BJ (cell line): ENCODE data around the gene HLA-B. TPM values are rescaled to one million over a fixed set of nuclear protein-coding genes. Genes with fewer than 3 reads are reported as not detected.
"Not testable (repeated sequence)": the region's sequence is repeated elsewhere in the genome, so short reads cannot be mapped to it uniquely, and the experiment has no call there.

ENCODE experiments used
- CTCF ChIA-PET: fragments of 350-600 bp; formaldehyde crosslinking; extraction: SDS; loops from one replicate; lab custom pipeline; 2021; ENCODE audit warnings: antibody characterized with exemption, inconsistent platforms; lab: Yijun Ruan, JAX
- POLR2A ChIA-PET: fragments of 300-600 bp; sonication (Branson Sonifier 250); formaldehyde crosslinking; extraction: SDS; loops from one replicate; lab custom pipeline; 2021; ENCODE audit warnings: antibody characterized with exemption; lab: Charles Lee
- DNase-seq: peaks from one replicate; pipeline ENCODE4 v3.0.0-alpha.2; 2011; ENCODE audit warnings: low read depth
- H3K27me3 ChIP-seq: 2 replicates; pipeline ENCODE4 v1.6.0; 2011; ENCODE audit warnings: low read length; ENCODE audit not compliant: control insufficient read depth, insufficient read depth
- H3K36me3 ChIP-seq: 2 replicates; pipeline ENCODE4 v1.5.1; 2011; ENCODE audit warnings: low read length; ENCODE audit not compliant: control insufficient read depth, insufficient read depth
- H3K4me3 ChIP-seq: 2 replicates; pipeline ENCODE4 v1.5.1; 2011; ENCODE audit warnings: low read depth, mild to moderate bottlenecking, control low read depth, low read length
- polyA plus RNA-seq: library from polyadenylated mRNA; depleted of rRNA; stranded (reverse); fragments of >200 nt; gene quantifications from 2 replicates; pipeline ENCODE4 v1.2.3, GENCODE V29; 2011
- TF ChIP-seq, protein P1 (sequence below): IDR thresholded peaks from 2 replicates; pipeline ENCODE4 v1.5.1; 2011; ENCODE audit warnings: low read depth, mild to moderate bottlenecking, control low read depth, inconsistent platforms, low read length, moderate library complexity; ENCODE audit not compliant: insufficient read depth

HLA-B gene
- polyA plus RNA-seq, 1 experiment = 1,777 TPM

GRCh38 chr6:31379850-31380249 lies 22.9 kb upstream of the HLA-B start:
- no peak for DNase-seq
- CTCF ChIA-PET = interaction anchor here (0.9 to 2.4 kb wide), 2 partner anchors 8 to 14 kb away, joined by 3 to 14 read pairs; no protein-coding TSS in a partner anchor
- peaks cover 9% of the 10 kb centered on the region for H3K27me3 ChIP-seq
- H3K36me3 ChIP-seq = no peaks in the 10 kb centered on the region
- no peak overlapping the region for H3K4me3 ChIP-seq
- TF ChIP-seq, protein P1, sequence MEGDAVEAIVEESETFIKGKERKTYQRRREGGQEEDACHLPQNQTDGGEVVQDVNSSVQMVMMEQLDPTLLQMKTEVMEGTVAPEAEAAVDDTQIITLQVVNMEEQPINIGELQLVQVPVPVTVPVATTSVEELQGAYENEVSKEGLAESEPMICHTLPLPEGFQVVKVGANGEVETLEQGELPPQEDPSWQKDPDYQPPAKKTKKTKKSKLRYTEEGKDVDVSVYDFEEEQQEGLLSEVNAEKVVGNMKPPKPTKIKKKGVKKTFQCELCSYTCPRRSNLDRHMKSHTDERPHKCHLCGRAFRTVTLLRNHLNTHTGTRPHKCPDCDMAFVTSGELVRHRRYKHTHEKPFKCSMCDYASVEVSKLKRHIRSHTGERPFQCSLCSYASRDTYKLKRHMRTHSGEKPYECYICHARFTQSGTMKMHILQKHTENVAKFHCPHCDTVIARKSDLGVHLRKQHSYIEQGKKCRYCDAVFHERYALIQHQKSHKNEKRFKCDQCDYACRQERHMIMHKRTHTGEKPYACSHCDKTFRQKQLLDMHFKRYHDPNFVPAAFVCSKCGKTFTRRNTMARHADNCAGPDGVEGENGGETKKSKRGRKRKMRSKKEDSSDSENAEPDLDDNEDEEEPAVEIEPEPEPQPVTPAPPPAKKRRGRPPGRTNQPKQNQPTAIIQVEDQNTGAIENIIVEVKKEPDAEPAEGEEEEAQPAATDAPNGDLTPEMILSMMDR = no peak
- POLR2A ChIA-PET = no interaction called here

- Histone ChIP-seq H3K27me3 (peaks cover 9% of the 10 kb centered on the region), H3K4me3 (no peak overlapping the region), H3K36me3 (no peaks in the 10 kb centered on the region)
- no peak for DNase-seq
- TF ChIP-seq, protein P1 = no peak
- ChIA-PET CTCF (interaction anchor here (4.8 kb wide), 1 partner anchor 11 kb away, joined by 28 read pairs; no protein-coding TSS in a partner anchor), POLR2A (no interaction called here)
Measured at GRCh38 chr6:31378721-31379103, 21.7 kb upstream of the HLA-B start.

DNA sequence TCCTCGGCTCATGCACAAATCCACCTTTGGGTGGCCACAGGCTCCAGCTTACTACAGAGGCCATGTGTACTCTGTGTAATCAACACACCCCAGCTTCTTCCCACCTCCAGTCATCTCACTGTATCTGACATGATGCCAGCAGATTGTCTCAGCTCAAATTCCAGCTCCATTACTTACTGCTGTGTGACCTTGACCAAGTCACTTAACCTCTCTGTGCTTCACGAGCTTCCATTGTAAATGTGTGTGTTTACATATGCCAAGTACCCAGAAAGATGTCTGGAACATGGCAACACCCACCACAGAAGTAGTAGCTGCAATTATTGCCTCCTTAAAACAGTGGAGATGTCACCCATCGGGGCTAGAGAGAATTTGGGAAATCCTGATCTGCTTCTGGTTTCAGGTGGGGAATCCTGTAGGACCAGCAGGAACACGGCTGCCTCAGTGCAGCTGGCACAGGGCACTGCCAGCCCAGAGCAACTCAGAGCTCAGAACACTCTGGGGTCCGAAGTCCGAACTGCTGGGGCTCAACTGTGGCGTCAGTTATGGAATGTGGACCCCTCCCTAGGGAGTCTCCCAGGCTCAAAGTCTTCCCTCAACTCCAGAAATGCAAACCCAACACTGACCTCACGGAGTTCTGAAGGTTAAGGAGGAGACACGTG lies 21.2 kb upstream of the HLA-B start:
- ChIA-PET POLR2A (no interaction called here), CTCF (interaction anchor here (4.8 kb wide), 1 partner anchor 11 kb away, joined by 28 read pairs; no protein-coding TSS in a partner anchor)
- Histone ChIP-seq H3K27me3 (peaks cover 9% of the 10 kb centered on the region), H3K4me3 (no peak overlapping the region), H3K36me3 (no peaks in the 10 kb centered on the region)
- TF ChIP-seq, protein P1 = no peak
- no peak for DNase-seq

DNA sequence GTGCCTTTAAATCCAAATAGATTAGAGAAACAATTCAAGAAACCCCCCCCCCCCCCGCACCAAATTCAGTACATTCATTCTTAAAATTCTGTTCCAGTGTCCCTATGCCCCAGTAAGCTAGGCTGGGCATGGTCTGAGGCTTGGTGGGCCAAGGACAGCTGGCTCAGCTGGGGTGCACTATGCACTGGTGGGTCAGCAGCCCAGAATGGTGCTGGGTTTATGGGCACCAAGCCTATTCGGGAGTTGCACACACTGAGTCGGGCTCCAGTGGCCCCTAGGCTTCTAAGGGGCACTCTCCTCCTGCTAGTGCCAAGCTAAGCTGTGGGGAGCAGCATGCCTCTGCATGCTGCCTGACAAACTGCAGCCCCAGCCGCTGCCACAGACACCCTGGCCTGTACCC lies 20.1 kb upstream of the HLA-B start:
- CTCF ChIA-PET = interaction anchor here (1.3 to 4.8 kb wide), 3 partner anchors 10 to 23 kb away, joined by 3 to 28 read pairs (median 5); no protein-coding TSS in a partner anchor
- POLR2A ChIA-PET = no interaction called here
- H3K27me3 ChIP-seq = peaks cover 9% of the 10 kb centered on the region

GRCh38 chr6:31375699-31376098 lies 18.7 kb upstream of the HLA-B start:
- H3K36me3 ChIP-seq = no peaks in the 10 kb centered on the region
- POLR2A ChIA-PET = no interaction called here
- no peak overlapping the region for H3K4me3 ChIP-seq
- no peak for DNase-seq
- TF ChIP-seq, protein P1 = no peak
- CTCF ChIA-PET = interaction anchor here (1.1 to 4.8 kb wide), 4 partner anchors 8 to 67 kb away, joined by 3 to 28 read pairs (median 4); no protein-coding TSS in a partner anchor
- peaks cover 7% of the 10 kb centered on the region for H3K27me3 ChIP-seq

More for the DNA sequence above, 20.1 kb upstream of the HLA-B start:
- H3K36me3 ChIP-seq = no peaks in the 10 kb centered on the region
- no peak for DNase-seq
- TF ChIP-seq, protein P1 = no peak
- H3K4me3 ChIP-seq = no peak overlapping the region

GRCh38 chr6:31374118-31374517 lies 17.1 kb upstream of the HLA-B start:
- H3K27me3 ChIP-seq, H3K36me3 ChIP-seq, DNase-seq, POLR2A ChIA-PET, H3K4me3 ChIP-seq: not testable (repeated sequence)
- CTCF ChIA-PET = interaction anchor here (2.6 kb wide), 1 partner anchor 178 kb away, joined by 8 read pairs; no protein-coding TSS in a partner anchor
